ENCODE data around the gene DNAJC13.
"Not testable (repeated sequence)": the region's sequence is repeated elsewhere in the genome, so short reads cannot be mapped to it uniquely, and the experiment has no call there.

Gene DNAJC13

DNA sequence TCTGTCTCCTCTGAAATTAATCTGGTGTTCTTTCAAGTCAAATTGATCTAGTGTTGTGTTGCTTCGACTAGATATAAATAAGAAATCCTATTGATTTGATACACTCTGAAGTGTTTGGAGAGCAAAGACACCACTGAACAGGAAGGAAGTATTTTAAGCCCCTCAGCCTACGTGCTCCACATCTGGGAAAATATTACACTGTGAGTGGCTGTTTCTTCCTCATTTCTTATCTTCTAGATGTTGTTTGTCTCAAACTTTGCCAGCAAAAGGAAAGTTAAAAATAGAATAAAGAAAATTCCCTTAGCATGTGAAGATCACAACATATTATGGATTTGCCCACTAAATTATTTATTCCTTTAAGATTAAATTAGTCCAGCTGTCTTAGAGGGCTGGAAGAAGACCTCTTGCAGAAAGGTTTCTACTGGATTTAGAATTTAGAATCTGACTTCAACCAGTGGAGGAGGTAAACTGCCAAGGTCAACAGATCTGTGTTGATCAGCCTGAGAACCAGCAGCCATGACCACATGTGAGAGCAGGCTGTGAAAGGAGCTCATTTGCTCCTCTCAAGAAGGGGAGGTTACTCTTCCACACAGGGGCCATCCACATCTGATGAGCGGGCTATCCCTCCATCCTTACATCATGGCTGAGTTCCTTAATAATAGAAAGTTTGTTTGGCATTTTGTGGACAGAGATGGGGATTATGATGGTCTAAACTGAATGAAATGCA, 133.4 kb downstream of the DNAJC13 start:
- no peak for DNase-seq

- DNase-seq, result no peak
These were observed 136.5 kb downstream of the DNAJC13 start for GRCh38 chr3:132553826-132554225.

GRCh38 chr3:132554437-132554836, 137.1 kb downstream of the DNAJC13 start:
- DNase-seq, result no peak

GRCh38 chr3:132555306-132556035, 138.2 kb downstream of the DNAJC13 start:
- no peak for DNase-seq

- not testable (repeated sequence) for DNase-seq
These were observed 138.7 kb downstream of the DNAJC13 start for GRCh38 chr3:132556036-132556386.

- no peak for DNase-seq
These were observed 139.3 kb downstream of the DNAJC13 start for GRCh38 chr3:132556508-132557159.

DNA sequence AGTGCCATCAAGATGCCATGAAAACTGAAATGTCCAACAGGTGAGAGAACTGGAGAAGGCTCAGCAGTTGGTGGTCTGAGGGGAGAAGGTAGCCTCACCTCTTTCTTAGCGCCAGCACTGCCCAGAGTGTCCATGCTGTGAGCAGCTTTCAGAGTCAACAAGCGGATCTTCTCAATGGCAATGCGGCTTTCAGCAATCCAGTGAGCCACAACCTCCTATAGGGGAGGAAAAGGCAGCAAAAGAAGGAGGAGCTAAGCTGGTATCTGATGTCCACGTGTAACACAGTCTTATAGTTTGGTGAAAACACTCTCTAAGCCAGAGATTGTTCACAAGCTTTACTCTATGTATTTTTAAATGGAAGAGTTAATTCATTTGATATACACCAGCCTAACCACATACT, 143.7 kb downstream of the DNAJC13 start:
- DNase-seq, result no peak

DNA sequence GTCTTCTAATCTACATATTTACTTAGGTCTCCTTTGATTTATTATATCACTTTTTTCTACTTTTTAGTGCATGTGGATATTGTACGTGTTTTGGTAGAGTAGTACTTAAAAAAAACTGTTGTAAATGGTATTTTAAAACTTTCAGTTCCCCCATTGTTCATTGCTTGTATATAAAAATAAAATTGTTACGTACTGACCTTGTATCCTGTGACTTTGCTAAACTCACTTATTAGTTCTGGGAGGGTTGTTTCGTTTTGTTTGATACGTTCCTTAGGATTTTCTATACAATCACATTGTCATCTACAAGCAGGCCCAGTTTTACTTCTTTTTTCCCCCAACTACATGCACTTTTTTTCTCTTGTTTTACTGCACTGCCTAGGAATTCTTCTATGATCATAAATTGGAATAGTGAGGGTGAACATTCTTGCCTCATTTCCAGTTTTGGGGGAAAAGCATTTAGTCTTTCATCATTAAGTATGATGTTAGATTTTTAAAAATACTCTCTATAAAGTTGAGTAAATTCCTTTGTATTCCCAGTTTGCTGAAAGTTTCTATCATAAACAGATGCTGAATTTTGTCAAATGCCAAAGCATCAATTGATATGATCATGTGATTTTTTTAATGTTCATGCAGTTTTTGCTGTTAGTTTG, 146.2 kb downstream of the DNAJC13 start:
- DNase-seq, result no peak

DNA sequence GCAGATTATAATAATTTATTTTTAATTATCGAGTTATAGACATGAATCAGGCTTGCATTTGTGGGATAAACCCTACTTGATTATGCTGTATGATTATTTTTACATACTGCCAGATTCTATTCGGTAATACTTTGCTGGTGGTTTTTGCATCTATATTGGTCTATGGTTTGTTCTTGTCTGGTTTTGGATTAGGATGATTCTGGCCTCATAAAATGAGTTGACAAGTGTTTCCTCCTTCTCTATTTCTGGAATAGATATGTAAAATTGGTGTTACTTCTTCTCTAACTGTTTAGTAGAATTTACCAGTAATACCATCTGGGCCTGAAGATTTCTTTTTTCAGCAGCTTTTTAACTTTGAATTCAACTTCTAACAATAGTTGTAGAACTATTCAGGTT, 146.8 kb downstream of the DNAJC13 start:
- DNase-seq, result no peak

DNA sequence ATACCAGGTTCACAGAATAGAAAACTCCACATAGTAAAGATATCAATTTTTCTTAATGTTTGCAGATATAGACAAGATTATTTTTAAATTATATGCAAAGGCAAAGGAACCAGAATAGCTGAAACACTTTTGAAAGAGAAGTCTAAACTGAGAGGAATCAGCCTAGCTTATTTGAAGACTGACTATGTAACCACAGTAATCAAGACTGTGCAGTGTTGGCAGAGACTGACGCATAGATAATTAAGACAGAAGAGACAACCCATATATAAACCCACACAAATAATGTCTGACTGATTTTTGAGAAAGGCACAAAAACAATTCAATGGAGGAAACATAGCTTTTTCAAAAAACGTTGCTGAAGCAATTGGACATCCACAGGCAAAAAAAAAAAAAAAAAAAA, 151.1 kb downstream of the DNAJC13 start:
- no peak for DNase-seq

DNA sequence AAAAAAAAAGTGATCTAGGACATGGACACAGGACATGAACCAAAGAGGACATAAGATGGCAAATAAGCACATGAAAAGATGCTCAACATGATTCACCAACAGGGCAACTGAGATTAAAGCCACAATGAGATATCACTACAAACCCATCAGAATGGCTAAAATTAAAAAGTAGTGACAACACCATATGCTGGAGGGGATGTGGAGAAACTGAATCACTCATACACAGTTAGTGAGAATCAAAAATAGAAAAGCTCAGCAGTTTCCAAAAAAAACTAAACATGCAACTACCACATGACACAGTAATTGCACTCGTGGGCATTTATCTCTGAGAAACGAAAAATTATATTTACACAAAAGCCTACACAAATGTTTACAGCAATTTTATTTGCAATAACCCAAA, 151.9 kb downstream of the DNAJC13 start:
- no peak for DNase-seq

DNA sequence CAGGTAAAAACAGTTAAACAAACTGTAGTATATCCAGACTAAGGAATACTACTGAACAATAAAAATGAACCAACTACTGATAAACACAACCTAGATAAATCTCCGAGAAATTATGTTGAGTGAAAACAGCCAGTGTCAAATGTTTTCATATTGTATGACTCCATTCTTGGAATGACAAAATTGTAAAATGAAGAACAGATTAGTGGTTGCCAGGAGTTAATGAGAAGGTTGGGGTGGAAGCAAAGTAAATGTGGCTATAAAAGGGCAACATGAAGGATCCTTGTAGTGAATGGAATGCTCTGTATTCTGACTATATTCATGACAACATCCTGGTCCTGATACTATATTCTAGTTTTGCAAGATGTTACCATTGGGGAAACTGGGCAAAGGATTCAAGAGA, 152.3 kb downstream of the DNAJC13 start:
- DNase-seq, result no peak

GRCh38 chr3:132570016-132570415, 152.7 kb downstream of the DNAJC13 start:
- DNase-seq, result no peak

- no peak for DNase-seq
These were observed 156.5 kb downstream of the DNAJC13 start for GRCh38 chr3:132573797-132574211.

DNA sequence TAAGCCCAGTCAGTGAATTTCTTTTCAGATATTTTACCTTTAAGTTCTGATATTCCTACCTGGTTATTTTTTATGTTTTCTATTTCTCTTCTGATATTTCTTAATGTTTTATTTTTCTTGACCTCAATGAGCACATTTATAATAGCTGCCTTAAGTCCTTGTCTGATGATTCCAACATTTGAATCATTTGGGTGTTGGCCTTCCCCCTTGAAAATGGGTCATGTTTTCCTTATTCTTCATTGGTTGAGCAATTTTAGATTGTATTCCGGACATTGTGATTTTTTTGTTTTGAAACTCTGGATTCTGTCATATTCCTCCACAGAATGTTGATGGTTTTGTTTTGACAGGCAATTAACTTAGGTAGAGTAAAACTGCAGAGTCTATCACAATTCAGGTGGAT, 170.1 kb downstream of the DNAJC13 start:
- no peak for DNase-seq
